Activated CD4-positive, CD25-positive, alpha-beta regulatory T cell (primary cell): ENCODE results near the gene TRIM62.

Experiments used
- DNase-seq, 4 experiments: peaks; one replicate each; lab custom pipeline; 2025; lab: John Stamatoyannopoulos, UW

The TRIM62 gene

DNA sequence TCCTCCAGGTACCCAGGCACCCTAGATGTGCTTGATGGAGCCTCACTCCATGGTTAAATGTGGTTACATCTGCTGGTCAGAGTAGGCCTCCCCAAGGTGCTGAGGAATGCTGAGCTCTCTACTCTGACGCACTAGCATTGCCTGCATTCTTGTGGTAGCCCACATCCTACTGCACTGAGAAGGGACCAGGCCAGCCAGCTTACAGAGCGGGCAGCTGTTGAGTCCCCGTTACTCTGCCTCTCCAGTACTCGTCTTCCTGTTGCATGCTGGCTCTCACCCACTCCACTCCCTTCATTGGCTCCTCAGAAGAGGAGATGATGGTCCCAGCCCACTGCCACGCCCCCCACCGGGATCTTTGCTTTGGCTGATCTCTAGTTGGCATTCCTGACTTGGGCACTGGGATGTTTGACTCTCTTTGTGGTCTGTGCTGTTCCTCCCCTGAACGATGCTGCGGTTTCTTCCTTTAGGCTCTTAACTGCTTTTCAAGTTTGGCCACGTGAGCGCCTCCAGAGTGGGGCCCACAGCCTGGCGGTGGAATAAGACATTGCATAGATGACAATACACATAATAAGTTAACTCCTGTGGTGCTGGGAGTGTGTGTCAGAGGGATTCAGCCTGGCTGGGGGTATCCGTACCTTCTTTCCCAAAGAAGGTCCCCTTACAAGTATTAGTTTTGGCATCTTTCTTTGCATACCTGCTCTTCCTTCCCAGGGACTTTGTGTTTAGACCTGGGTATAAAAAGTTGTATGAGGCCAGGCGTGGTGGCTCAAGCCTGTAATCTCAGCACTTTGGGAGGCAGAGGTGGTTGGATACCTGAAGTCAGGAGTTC is 82.3 kb downstream of the TRIM62 start:
- peak in 3 of 4 experiments; percentile 20 to 42 (median 38) for DNase-seq

DNA sequence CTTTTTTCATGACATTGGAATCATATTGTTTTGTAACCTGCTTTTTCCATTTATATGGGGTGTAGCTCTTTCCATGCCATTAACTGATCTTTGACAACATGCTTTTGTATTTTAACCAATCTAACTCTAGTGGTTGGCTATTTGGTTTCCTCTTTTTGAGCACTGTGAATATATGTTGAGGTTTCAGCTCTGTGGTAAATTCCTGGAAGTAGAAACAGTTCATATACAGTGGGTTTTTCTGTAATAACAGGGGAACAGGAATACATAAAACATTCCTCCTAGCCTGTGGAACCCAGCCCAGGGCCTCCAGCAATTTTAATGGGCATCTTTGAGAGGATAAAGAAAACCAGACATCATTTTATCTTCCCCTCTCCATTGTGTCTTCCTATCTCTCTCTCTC is 83.5 kb downstream of the TRIM62 start:
- DNase-seq = no peak

DNA sequence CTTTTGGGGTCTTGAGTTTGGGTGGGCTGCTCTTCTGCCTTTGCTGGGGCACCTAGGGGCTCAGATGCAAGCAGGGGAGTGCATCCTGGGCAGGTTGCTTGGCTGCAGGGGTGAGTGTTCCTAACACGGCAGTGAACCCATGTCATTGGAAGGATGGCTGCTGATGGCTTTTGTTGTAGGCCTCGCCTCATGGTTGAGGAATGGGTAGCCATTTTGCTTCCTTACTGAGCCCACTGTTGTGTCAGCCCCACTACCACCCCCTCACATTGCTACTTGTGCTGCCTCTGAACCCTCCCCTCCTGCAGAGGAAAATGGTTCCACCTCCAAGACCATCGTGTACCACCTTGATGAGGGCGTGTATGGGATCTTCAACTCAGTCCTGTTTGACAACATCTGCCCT is 84.1 kb downstream of the TRIM62 start:
- no peak for DNase-seq

DNA sequence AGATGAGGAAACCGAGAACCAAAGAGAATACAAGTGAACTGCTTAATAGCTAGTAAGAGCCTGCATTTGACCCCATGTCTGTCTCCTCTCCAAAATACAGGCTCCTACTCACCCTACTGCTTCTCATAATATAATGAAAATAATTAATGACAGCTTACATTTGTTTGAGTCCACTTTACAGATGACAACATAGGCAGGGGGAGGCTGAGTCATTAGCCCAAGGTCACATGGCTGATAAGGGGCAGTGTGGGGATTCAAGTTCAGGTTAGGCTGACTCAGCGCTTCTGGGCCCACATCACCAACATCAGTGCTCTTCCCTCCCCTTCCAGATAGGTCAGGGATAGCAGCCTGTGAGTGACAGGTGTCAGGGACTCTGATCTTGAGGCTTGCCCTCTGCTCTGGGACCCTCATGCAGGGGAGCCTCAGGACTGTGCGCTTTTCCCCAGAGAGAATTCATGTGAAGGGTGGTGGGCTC is 84.7 kb downstream of the TRIM62 start:
- no peak for DNase-seq

DNA sequence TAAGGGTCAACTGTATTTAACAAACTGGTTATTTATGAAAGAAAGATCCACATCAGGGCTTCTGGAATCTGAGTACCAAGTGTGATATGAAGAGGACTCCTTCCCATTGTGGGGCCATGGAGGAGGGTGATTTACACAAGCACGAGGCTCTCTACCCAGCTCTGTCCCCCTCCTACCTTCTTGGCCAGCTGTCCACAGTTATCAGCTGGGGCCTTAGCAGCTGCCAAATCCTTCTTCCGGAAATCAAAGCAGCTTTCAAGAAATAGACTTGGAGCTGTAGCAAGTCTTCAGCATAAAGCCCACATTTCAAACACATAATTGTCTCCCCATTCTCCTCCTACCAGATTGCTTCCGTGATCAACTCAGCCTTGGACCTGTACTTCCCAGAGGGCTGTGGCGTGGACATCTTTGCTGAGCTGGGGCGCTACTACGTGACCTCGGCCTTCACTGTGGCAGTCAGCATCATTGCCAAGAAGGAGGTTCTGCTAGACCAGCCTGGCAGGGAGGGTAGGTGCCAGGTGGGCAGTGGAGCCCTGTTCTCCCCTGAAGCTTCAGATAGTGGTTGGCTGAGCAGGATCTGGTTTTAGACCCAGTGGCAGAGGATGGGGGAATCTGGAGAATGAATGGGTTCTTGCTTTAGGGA is 85.4 kb downstream of the TRIM62 start:
- no peak for DNase-seq
